HL-60 (cell line): ENCODE data around the gene LRP1B.

Experiments
- DNase-seq, 2 experiments: peaks; one replicate each; pipeline ENCODE4 v3.0.0-alpha.2; 2010 to 2020; ENCODE audit warnings: low read depth in 1 of 2, low spot score in 1 of 2
- H3K27ac ChIP-seq: fragments of 250-450 bp; sonication (Bioruptor Pico); replicated peaks from 2 replicates; pipeline ENCODE4 v1.5.1; 2020; ENCODE audit warnings: mild to moderate bottlenecking, moderate library complexity
- H3K27me3 ChIP-seq: fragments of 250-450 bp; sonication (Bioruptor Pico); 2 replicates; pipeline ENCODE4 v1.5.1; 2021; ENCODE audit warnings: mild to moderate bottlenecking, moderate library complexity; ENCODE audit not compliant: insufficient read depth, poor library complexity, severe bottlenecking
- H3K4me3 ChIP-seq: replicated peaks from 2 replicates; pipeline ENCODE4 v1.5.1; 2011; ENCODE audit warnings: mild to moderate bottlenecking, control low read depth, low read length; ENCODE audit not compliant: insufficient read depth
- GABPA ChIP-seq: IDR thresholded peaks from 2 replicates; pipeline ENCODE4 v1.6.1; 2012; ENCODE audit warnings: low read depth
- POLR2AphosphoS5 ChIP-seq: IDR thresholded peaks from 2 replicates; pipeline ENCODE4 v1.6.1; 2012; ENCODE audit warnings: low read depth
- SPI1 ChIP-seq: IDR thresholded peaks from 2 replicates; pipeline ENCODE4 v1.6.1; 2012; ENCODE audit warnings: low read depth, mild to moderate bottlenecking, borderline replicate concordance
- TF ChIP-seq, protein P1 (sequence below): IDR thresholded peaks from one replicate; pipeline ENCODE4 v1.5.1; 2011; ENCODE audit warnings: low read length, control low read depth, inconsistent platforms; ENCODE audit not compliant: insufficient read depth
- TF ChIP-seq, protein P2 (sequence below): IDR thresholded peaks from 2 replicates; pipeline ENCODE4 v1.6.1; 2012; ENCODE audit warnings: low read depth; ENCODE audit not compliant: insufficient replicate concordance

LRP1B gene

DNA sequence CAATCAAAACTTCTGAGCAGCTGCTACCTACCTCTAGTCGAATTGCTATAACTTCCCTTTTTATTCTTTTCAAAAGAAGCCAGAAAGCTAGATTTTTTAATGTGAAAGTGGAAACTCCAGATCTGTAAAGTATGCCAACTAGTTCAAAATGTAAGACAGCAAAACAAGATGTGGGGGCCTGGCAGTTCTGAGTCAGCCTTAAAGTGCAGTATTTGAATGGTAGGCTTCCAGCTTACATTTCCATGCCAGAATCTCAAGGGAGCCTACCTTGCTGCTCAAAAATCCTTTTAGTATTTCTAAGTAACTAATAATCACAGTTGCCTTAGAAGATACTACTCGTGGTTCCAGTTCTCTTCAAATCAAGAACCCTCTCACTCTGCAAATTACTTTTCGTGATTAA lies 1288.7 kb downstream of the LRP1B start:
- TF ChIP-seq, protein P1, sequence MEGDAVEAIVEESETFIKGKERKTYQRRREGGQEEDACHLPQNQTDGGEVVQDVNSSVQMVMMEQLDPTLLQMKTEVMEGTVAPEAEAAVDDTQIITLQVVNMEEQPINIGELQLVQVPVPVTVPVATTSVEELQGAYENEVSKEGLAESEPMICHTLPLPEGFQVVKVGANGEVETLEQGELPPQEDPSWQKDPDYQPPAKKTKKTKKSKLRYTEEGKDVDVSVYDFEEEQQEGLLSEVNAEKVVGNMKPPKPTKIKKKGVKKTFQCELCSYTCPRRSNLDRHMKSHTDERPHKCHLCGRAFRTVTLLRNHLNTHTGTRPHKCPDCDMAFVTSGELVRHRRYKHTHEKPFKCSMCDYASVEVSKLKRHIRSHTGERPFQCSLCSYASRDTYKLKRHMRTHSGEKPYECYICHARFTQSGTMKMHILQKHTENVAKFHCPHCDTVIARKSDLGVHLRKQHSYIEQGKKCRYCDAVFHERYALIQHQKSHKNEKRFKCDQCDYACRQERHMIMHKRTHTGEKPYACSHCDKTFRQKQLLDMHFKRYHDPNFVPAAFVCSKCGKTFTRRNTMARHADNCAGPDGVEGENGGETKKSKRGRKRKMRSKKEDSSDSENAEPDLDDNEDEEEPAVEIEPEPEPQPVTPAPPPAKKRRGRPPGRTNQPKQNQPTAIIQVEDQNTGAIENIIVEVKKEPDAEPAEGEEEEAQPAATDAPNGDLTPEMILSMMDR: no peak
- TF ChIP-seq SPI1: no peak
- TF ChIP-seq GABPA: no peak
- TF ChIP-seq POLR2AphosphoS5: no peak
- TF ChIP-seq, protein P2, sequence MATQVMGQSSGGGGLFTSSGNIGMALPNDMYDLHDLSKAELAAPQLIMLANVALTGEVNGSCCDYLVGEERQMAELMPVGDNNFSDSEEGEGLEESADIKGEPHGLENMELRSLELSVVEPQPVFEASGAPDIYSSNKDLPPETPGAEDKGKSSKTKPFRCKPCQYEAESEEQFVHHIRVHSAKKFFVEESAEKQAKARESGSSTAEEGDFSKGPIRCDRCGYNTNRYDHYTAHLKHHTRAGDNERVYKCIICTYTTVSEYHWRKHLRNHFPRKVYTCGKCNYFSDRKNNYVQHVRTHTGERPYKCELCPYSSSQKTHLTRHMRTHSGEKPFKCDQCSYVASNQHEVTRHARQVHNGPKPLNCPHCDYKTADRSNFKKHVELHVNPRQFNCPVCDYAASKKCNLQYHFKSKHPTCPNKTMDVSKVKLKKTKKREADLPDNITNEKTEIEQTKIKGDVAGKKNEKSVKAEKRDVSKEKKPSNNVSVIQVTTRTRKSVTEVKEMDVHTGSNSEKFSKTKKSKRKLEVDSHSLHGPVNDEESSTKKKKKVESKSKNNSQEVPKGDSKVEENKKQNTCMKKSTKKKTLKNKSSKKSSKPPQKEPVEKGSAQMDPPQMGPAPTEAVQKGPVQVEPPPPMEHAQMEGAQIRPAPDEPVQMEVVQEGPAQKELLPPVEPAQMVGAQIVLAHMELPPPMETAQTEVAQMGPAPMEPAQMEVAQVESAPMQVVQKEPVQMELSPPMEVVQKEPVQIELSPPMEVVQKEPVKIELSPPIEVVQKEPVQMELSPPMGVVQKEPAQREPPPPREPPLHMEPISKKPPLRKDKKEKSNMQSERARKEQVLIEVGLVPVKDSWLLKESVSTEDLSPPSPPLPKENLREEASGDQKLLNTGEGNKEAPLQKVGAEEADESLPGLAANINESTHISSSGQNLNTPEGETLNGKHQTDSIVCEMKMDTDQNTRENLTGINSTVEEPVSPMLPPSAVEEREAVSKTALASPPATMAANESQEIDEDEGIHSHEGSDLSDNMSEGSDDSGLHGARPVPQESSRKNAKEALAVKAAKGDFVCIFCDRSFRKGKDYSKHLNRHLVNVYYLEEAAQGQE: no peak
- H3K27ac ChIP-seq: no peak overlapping the region
- no peak for DNase-seq
- no peaks in the 10 kb centered on the region for H3K27me3 ChIP-seq
- no peak overlapping the region for H3K4me3 ChIP-seq

DNA sequence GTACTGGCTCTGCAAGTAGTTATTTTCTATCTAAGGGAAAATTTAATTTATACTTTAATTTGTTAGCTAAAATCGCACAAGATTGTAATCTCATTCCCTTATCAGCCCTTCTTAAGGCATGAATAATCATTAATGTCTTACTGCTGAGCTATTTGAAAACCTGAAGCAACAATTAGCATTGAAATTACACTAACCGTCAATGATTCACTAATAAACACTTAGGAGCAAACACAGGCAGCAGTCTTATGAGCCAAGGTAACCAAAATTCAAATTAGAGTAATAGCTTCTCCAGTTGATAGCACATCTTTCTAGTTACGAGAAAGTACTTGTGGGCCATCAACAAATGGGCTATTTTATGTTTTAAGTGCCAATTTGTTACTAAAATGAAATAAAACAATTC lies 1289.7 kb downstream of the LRP1B start:
- H3K4me3 ChIP-seq: no peak overlapping the region

DNA sequence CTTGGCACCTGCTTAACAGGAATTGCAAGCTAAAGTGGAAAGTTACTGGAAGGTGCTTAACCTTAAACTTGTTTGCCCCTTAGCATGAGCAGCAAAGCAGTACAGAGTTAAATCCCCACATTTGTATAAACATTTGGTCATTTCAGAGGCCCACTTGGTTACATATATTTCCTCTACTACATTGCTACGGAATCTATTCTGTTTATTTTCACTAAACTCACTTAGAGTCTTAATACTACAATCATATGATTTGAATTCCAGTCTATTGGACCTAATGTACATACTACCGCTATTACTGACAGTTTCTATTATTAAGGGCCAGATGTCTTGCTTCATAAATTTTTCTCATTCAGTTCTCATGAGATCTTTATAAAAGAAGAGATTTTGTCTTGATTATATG lies 1294.0 kb downstream of the LRP1B start:
- no peaks in the 10 kb centered on the region for H3K27me3 ChIP-seq
- TF ChIP-seq, protein P1: no peak
- no peak for TF ChIP-seq SPI1
- TF ChIP-seq POLR2AphosphoS5: no peak
- H3K4me3 ChIP-seq: no peak overlapping the region
- no peak overlapping the region for H3K27ac ChIP-seq
- DNase-seq: no peak

More for the DNA sequence above, 1289.7 kb downstream of the LRP1B start:
- no peak overlapping the region for H3K27ac ChIP-seq
- DNase-seq: no peak
- TF ChIP-seq, protein P2: no peak
- TF ChIP-seq GABPA: no peak
- TF ChIP-seq, protein P1: no peak
- no peak for TF ChIP-seq SPI1
- TF ChIP-seq POLR2AphosphoS5: no peak
- no peaks in the 10 kb centered on the region for H3K27me3 ChIP-seq

DNA sequence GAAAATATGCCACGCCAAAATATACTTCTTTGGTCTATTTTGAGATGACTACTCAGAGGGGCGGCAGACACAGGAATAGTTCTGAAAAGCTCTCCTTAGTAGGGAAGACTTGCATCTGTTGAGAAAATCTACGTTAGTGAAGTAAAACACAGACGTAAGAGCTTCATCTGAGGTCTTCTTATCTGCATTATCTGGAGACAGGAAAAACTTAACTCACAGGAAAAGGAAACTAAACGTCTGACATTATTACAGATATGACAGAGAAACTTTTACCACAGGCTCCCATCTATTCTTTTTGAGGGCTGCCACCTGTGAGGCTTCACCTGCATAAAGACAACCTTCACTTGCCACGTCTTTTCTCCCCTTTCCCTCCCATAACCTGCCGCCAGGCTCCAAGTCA lies 1295.7 kb downstream of the LRP1B start:
- H3K27me3 ChIP-seq: no peaks in the 10 kb centered on the region
- no peak for DNase-seq
- no peak overlapping the region for H3K4me3 ChIP-seq
- TF ChIP-seq, protein P1: no peak
- TF ChIP-seq SPI1: no peak
- TF ChIP-seq GABPA: no peak
- TF ChIP-seq POLR2AphosphoS5: no peak
- TF ChIP-seq, protein P2: no peak
- no peak overlapping the region for H3K27ac ChIP-seq
